IMR-90 (cell line): Measurements from ENCODE around the gene LAMA5.

Experiments used
- BHLHE40 ChIP-seq: fragments of 150-350 bp; IDR thresholded peaks from 2 replicates; pipeline ENCODE4 v1.6.1; 2016; ENCODE audit warnings: mild to moderate bottlenecking, low read depth, low read length
- CEBPB ChIP-seq: IDR thresholded peaks from 2 replicates; pipeline ENCODE4 v1.6.1; 2012; ENCODE audit warnings: low read depth, low read length, improper control_type of control experiment
- CHD1 ChIP-seq: IDR thresholded peaks from 2 replicates; pipeline ENCODE4 v1.6.1; 2012; ENCODE audit warnings: low read depth, low read length, improper control_type of control experiment
- CTCF ChIP-seq: conservative IDR thresholded peaks from 2 replicates; pipeline ENCODE4 v1.5.1; 2012; ENCODE audit warnings: mild to moderate bottlenecking, low read depth, low read length, improper control_type of control experiment
- ELK1 ChIP-seq: fragments of 150-350 bp; IDR thresholded peaks from 2 replicates; pipeline ENCODE4 v1.6.1; 2016; ENCODE audit warnings: low read depth, mild to moderate bottlenecking, low read length, moderate library complexity, borderline replicate concordance
- FOS ChIP-seq: fragments of 150-350 bp; IDR thresholded peaks from 2 replicates; pipeline ENCODE4 v1.6.1; 2016; ENCODE audit warnings: low read depth, low read length
- MAFK ChIP-seq: IDR thresholded peaks from 2 replicates; pipeline ENCODE4 v1.6.1; 2012; ENCODE audit warnings: low read depth, low read length, improper control_type of control experiment
- MAZ ChIP-seq: IDR thresholded peaks from 2 replicates; pipeline ENCODE4 v1.6.1; 2012; ENCODE audit warnings: low read depth, mild to moderate bottlenecking, low read length, improper control_type of control experiment, moderate library complexity, borderline replicate concordance
- POLR2A ChIP-seq: IDR thresholded peaks from 2 replicates; pipeline ENCODE4 v1.6.1; 2012; ENCODE audit warnings: mild to moderate bottlenecking, low read depth, low read length
- RAD21 ChIP-seq: IDR thresholded peaks from 2 replicates; pipeline ENCODE4 v1.6.1; 2012; ENCODE audit warnings: low read length, improper control_type of control experiment
- RCOR1 ChIP-seq: IDR thresholded peaks from 2 replicates; pipeline ENCODE4 v1.6.1; 2012; ENCODE audit warnings: mild to moderate bottlenecking, low read length, improper control_type of control experiment; ENCODE audit not compliant: insufficient replicate concordance
- RFX5 ChIP-seq: IDR thresholded peaks from 2 replicates; pipeline ENCODE4 v1.8.0; 2012; ENCODE audit warnings: low read depth, mild to moderate bottlenecking, low read length, moderate library complexity
- SMC3 ChIP-seq: fragments of 150-350 bp; IDR thresholded peaks from 2 replicates; pipeline ENCODE4 v1.6.1; 2016; ENCODE audit warnings: low read depth, mild to moderate bottlenecking, antibody characterized with exemption, low read length, moderate library complexity
- USF2 ChIP-seq: fragments of 150-350 bp; IDR thresholded peaks from 2 replicates; pipeline ENCODE4 v1.6.1; 2017; ENCODE audit warnings: mild to moderate bottlenecking, antibody characterized with exemption, low read length, low read depth

- no peak for TF ChIP-seq POLR2A
- no peak for TF ChIP-seq CTCF
- no peak for TF ChIP-seq FOS
- no peak for TF ChIP-seq SMC3
- no peak for TF ChIP-seq CHD1
- TF ChIP-seq RCOR1: no peak
- TF ChIP-seq ELK1: no peak
- no peak for TF ChIP-seq RFX5
- no peak for TF ChIP-seq CEBPB
- no peak for TF ChIP-seq RAD21
- no peak for TF ChIP-seq USF2
- TF ChIP-seq MAZ: no peak
- no peak for TF ChIP-seq BHLHE40
- TF ChIP-seq MAFK: no peak
These were observed 12.9 kb downstream of the LAMA5 start for GRCh38 chr20:62354031-62354808.
